Adrenal gland (tissue), 12 donors: ENCODE measurements around the gene RMND5B. TPM values are rescaled to one million over a fixed set of nuclear protein-coding genes. Genes with fewer than 3 reads are reported as not detected.

Source experiments
- DNase-seq, 7 donors: peaks; one replicate each; pipeline ENCODE4 v3.0.0-alpha.2; 2019 to 2020
- H3K27ac ChIP-seq, 5 donors: fragments of 200-600 bp; sonication (generic) in 4 of 5; 1 replicate in 3 of 5; 2 replicates in 2 of 5; pipeline versions ENCODE4 v1.5.1 to v1.8.0; 2016 to 2020; ENCODE audit warnings: mild to moderate bottlenecking in 1 of 5
- H3K27me3 ChIP-seq: fragments of 200-600 bp; 2 replicates; pipeline ENCODE4 v1.8.0; 2021
- H3K36me3 ChIP-seq, 2 donors: fragments of 200-600 bp; replicated peaks in 1 of 2; 1 replicate in 1 of 2; 2 replicates in 1 of 2; pipeline versions ENCODE4 v1.5.1 to v1.8.0; 2018 to 2022
- H3K4me1 ChIP-seq, 2 donors: fragments of 200-600 bp; replicated peaks in 1 of 2; 1 replicate in 1 of 2; 2 replicates in 1 of 2; pipeline versions ENCODE4 v1.5.1 to v1.8.0; 2018 to 2021
- H3K4me3 ChIP-seq, 4 donors: fragments of 200-600 bp; sonication (generic) in 3 of 4; one replicate each; pipeline ENCODE4 v1.5.1; 2016 to 2018
- H3K9me3 ChIP-seq, 3 donors: fragments of 200-600 bp; sonication (generic) in 1 of 3; replicated peaks in 1 of 3; 1 replicate in 2 of 3; 2 replicates in 1 of 3; pipeline versions ENCODE4 v1.5.1 to v1.8.0; 2016 to 2021
- CTCF ChIP-seq, 6 experiments: fragments of 450-650 bp in 4 of 6; fragments of 200-600 bp in 2 of 6; sonication (generic) in 1 of 6; IDR thresholded peaks; 1 replicate in 5 of 6; 2 replicates in 1 of 6; pipeline versions ENCODE4 v1.5.1 to v1.8.0; 2016 to 2021; ENCODE audit warnings: antibody characterized with exemption in 6 of 6, mild to moderate bottlenecking in 2 of 6, moderate library complexity in 1 of 6
- POLR2A ChIP-seq, 2 donors: fragments of 450-650 bp; IDR thresholded peaks; one replicate each; pipeline ENCODE4 v1.6.1; 2017; ENCODE audit warnings: antibody characterized with exemption in 2 of 2, mild to moderate bottlenecking in 2 of 2, moderate library complexity in 1 of 2
- WGBS, 4 donors: extraction: QIAGEN DNeasy Blood & Tissue Kit in 2 of 4; methylation state at CpG; one replicate each; pipeline versions ENCODE4 v1.1.5 to v1.1.7; 2013 to 2017; 5-methylcytosine and 5-hydroxymethylcytosine counted together
- intact Hi-C, 2 donors: fragments of 100-400 bp; cut with DNase I; formaldehyde crosslinking; loops; one replicate each; pipeline versions ENCODE4 v1.14.1 to v1.15.0; 2022 to 2023
- polyA plus RNA-seq, 3 donors: library from polyadenylated mRNA; stranded (reverse); fragments of 200-250 nt in 2 of 3; fragments of 350-450 nt in 1 of 3; fragmentation: Illumina TruSeq in 1 of 3; extraction: RNeasy Lipid Tissue Mini Kit (QIAGEN cat#74804) in 1 of 3; gene quantifications; one replicate each; pipeline ENCODE4 v1.2.3, GENCODE V29; 2013 to 2014
- total RNA-seq, 9 donors: library from RNA; depleted of rRNA in 4 of 9; stranded (reverse); fragments of >200 nt in 4 of 9; fragments of 120-200 nt in 1 of 9; fragmentation: NEBNext Ultra II Directional in 1 of 9; extraction: Animal tissue kit (Norgen Biotek cat#: 25700) in 1 of 9; gene quantifications; one replicate each; pipeline versions ENCODE4 v1.1.0 to v1.2.4, GENCODE V29; 2013 to 2023
- donor health status: healthy with polysubstance abuse.
- donor health status: Bipolar disorder and iron deficiency.
- donor health status: DM: yes; HTN: yes; CAD: no.
- donor health status: DM: no; HTN: no; CAD: no.
- donor health status: DM: no; HTN: no; CAD: no.
- donor health status: DM: yes; HTN: yes; CAD: no.

The RMND5B gene
- total and polyA plus RNA-seq, 12 donors, result 28.1 to 51.4 (median 37.0) TPM

GRCh38 chr5:178150977-178151734, 20.3 kb downstream of the RMND5B start:
- TF ChIP-seq POLR2A (IDR thresholded peaks at IDR 0.05) (peak in 1 of 2 donors; percentile 24), CTCF (IDR thresholded peaks at IDR 0.05) (peak in 1 of 6 experiments; percentile 23)
- Histone ChIP-seq H3K4me3 (no peak overlapping the region), H3K9me3 (no peaks in the 10 kb centered on the region), H3K27ac (peak overlapping the region in 4 of 5 donors; percentile 17 to 50 (median 22)), H3K4me1 (peaks cover 20 to 27% of the 10 kb centered on the region in 2 donors), H3K36me3 (peaks cover 0 to 53% of the 10 kb centered on the region in 2 donors), H3K27me3 (no peaks in the 10 kb centered on the region)
- WGBS, 4 donors, result 39 to 51% (median 45%) methylated on average over 10 to 11 of the region's 11 CpGs
- intact Hi-C loops, result no loop called here
- DNase-seq, result peak in 6 of 7 donors; percentile 49 to 78 (median 66)

- DNase-seq, result no peak
- no peak for TF ChIP-seq POLR2A (IDR thresholded peaks at IDR 0.05)
- TF ChIP-seq CTCF (IDR thresholded peaks at IDR 0.05), result no peak
- H3K9me3 ChIP-seq, result no peaks in the 10 kb centered on the region
- no peaks in the 10 kb centered on the region for H3K27me3 ChIP-seq
- H3K36me3 ChIP-seq, result peaks cover 0 to 36% of the 10 kb centered on the region in 2 donors
- 46 to 52% (median 49%) methylated on average over 29 to 31 of the region's 31 CpGs for WGBS, 4 donors
- H3K4me3 ChIP-seq, result peak overlapping the region; percentile 50 to 94 (median 66)
- H3K4me1 ChIP-seq, result peaks cover 20 to 27% of the 10 kb centered on the region in 2 donors
- intact Hi-C loops, result no loop called here
- peak overlapping the region in 3 of 5 donors; percentile 77 to 87 (median 79) for H3K27ac ChIP-seq
Observed at GRCh38 chr5:178152491-178153444, 22.0 kb downstream of the RMND5B start.

DNA sequence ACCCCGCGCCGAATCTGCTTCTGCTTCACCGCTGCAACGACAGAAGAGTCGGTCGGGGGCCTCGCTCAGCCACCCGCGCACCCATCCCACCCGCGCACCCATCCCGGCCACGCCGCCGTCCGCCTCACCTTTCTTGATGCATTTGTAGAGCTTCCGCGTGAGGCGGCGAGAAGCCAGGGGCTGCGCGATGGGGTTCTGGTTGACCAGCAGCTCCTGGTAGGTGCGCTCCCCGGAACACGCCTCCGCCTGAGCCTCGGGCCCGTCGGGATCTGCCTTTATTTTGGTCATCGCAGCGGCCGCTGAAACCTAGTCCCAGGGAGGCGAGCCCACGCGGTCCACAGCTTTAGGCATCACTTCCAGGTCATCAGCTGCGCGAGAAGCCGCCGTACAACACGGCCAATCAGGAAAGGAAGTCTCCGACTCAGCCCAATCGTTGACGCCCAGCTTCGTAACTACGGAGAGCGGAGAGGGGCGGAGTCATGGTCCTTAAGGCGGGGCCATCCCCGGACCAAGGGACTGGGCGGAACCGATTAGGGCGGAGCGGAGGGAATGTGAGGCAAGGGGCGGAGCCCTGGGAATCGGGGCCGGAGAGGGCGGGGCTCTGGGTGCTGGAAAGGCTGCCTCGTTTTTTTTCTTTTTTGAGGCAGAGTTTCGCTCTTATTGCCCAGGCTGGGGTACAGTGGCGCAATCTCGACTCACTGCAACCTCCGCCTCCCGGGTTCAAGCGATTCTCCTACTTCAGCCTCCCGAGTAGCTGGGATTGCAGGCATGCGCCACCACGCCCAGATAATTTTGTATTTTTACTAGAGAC, 22.9 kb downstream of the RMND5B start, which contains the start of gene NHP2:
TSS of gene NHP2 (minus strand) at position 356 of the 811 bp plus-strand sequence. CDS start at position 288, 68 bp downstream.
- TF ChIP-seq CTCF (IDR thresholded peaks at IDR 0.05) (no peak), POLR2A (IDR thresholded peaks at IDR 0.05) (peak; percentile 17 to 84)
- H3K27me3 ChIP-seq, result no peaks in the 10 kb centered on the region
- 2 to 4% (median 3%) methylated on average over 23 to 68 of the region's 68 CpGs for WGBS, 4 donors
- H3K9me3 ChIP-seq, result no peaks in the 10 kb centered on the region
- H3K36me3 ChIP-seq, result peaks cover 0 to 27% of the 10 kb centered on the region in 2 donors
- intact Hi-C loops, result no loop called here
- peak within 1 kb of the TSS; percentile 37 to 87 (median 77) for H3K27ac ChIP-seq
- H3K4me1 ChIP-seq, result peaks cover 20 to 27% of the 10 kb centered on the region in 2 donors
- DNase-seq, result peak; percentile 99
- peak within 1 kb of the TSS; percentile 50 to 94 (median 66) for H3K4me3 ChIP-seq
